Ovary (tissue), 9 donors: Measurements from ENCODE around the gene PRSS21. TPM values are rescaled to one million over a fixed set of nuclear protein-coding genes. Genes with fewer than 3 reads are reported as not detected.

ENCODE experiments used
- DNase-seq, 5 donors: peaks; one replicate each; pipeline ENCODE4 v3.0.0-alpha.2; 2019 to 2020
- H3K27ac ChIP-seq, 2 donors: fragments of 200-600 bp; one replicate each; pipeline versions ENCODE4 v1.5.1 to v1.8.0; 2019 to 2022
- H3K27me3 ChIP-seq: fragments of 200-600 bp; one replicate; pipeline ENCODE4 v1.8.0; 2022
- H3K36me3 ChIP-seq: fragments of 200-600 bp; sonication (generic); one replicate; pipeline ENCODE4 v1.5.1; 2019
- H3K4me1 ChIP-seq: one replicate; pipeline ENCODE4 v1.8.1; 2013; ENCODE audit warnings: mild to moderate bottlenecking, moderate library complexity; ENCODE audit not compliant: insufficient read depth
- H3K4me3 ChIP-seq: fragments of 200-600 bp; sonication (generic); one replicate; pipeline ENCODE4 v1.5.1; 2017
- H3K9me3 ChIP-seq, 2 donors: fragments of 200-600 bp in 1 of 2; sonication (generic) in 1 of 2; one replicate each; pipeline versions ENCODE4 v1.5.1 to v1.8.1; 2013 to 2019; ENCODE audit warnings: mild to moderate bottlenecking in 1 of 2, moderate library complexity in 1 of 2
- CTCF ChIP-seq, 3 donors: fragments of 450-650 bp in 2 of 3; fragments of 200-600 bp in 1 of 3; IDR thresholded peaks; one replicate each; pipeline versions ENCODE4 v1.5.1 to v1.8.0; 2016 to 2022; ENCODE audit warnings: antibody characterized with exemption in 3 of 3, mild to moderate bottlenecking in 1 of 3
- EP300 ChIP-seq: sonication (generic); formaldehyde crosslinking; IDR thresholded peaks from one replicate; pipeline ENCODE4 v1.6.1; 2017; ENCODE audit warnings: antibody characterized with exemption
- POLR2A ChIP-seq: fragments of 450-650 bp; IDR thresholded peaks from one replicate; pipeline ENCODE4 v1.6.1; 2017; ENCODE audit warnings: antibody characterized with exemption, mild to moderate bottlenecking, moderate library complexity
- WGBS, 3 donors: extraction: QIAGEN DNeasy Blood & Tissue Kit in 1 of 3; methylation state at CpG; one replicate each; pipeline versions ENCODE4 v1.1.5 to v1.1.7; 2013 to 2017; 5-methylcytosine and 5-hydroxymethylcytosine counted together
- intact Hi-C, 4 donors: fragments of 100-400 bp; cut with DNase I; formaldehyde crosslinking; loops; one replicate each; pipeline versions ENCODE4 v1.11.0 to v1.15.1; 2022 to 2023
- polyA plus RNA-seq, 2 donors: library from polyadenylated mRNA; stranded (reverse); fragments of 200-250 nt in 1 of 2; fragments of 350-450 nt in 1 of 2; fragmentation: Illumina TruSeq in 1 of 2; extraction: RNeasy Lipid Tissue Mini Kit (QIAGEN cat#74804) in 1 of 2; gene quantifications; one replicate each; pipeline ENCODE4 v1.2.3, GENCODE V29; 2013 to 2014
- total RNA-seq, 7 donors: library from RNA; depleted of rRNA in 2 of 7; stranded (reverse); fragments of >200 nt in 2 of 7; fragmentation: NEBNext Ultra II Directional in 3 of 7; extraction: Animal tissue kit (Norgen Biotek cat#: 25700) in 3 of 7; gene quantifications; one replicate each; pipeline versions ENCODE4 v1.1.0 to v1.2.4, GENCODE V29; 2016 to 2023
- donor health status: DM: no; HTN: no; CAD: no; lungs with moderate emphysema.
- donor health status: DM: no; HTN: no; CAD: no.
- donor health status: Bipolar disorder and iron deficiency.
- donor health status: DM: yes; HTN: yes; CAD: no.
- donor health status: DM: no; HTN: no; CAD: no.
- donor health status: DM: yes; HTN: yes; CAD: no.

PRSS21 gene
- total and polyA plus RNA-seq, 9 donors, result 0.53 to 9.3 (median 1.0) TPM; not detected in 4

- H3K9me3 ChIP-seq, result no peaks in the 10 kb centered on the region
- DNase-seq, result no peak
- H3K36me3 ChIP-seq, result no peaks in the 10 kb centered on the region
- WGBS, 3 donors, result 85 to 89% (median 86%) methylated on average over 10 of the region's 10 CpGs
- no peak overlapping the region for H3K4me3 ChIP-seq
- no peak overlapping the region for H3K27ac ChIP-seq
- TF ChIP-seq CTCF (IDR thresholded peaks at IDR 0.05) (no peak), EP300 (no peak), POLR2A (no peak)
- intact Hi-C loops, result no loop called here
- H3K4me1 ChIP-seq, result no peaks in the 10 kb centered on the region
- no peaks in the 10 kb centered on the region for H3K27me3 ChIP-seq
Observed at GRCh38 chr16:2792940-2793339, 24.1 kb upstream of the PRSS21 start.

- Histone ChIP-seq H3K27ac (no peak overlapping the region), H3K27me3 (no peaks in the 10 kb centered on the region), H3K4me3 (no peak overlapping the region), H3K36me3 (no peaks in the 10 kb centered on the region), H3K4me1 (no peaks in the 10 kb centered on the region), H3K9me3 (no peaks in the 10 kb centered on the region)
- no peak for TF ChIP-seq POLR2A
- no peak for TF ChIP-seq CTCF (IDR thresholded peaks at IDR 0.05)
- TF ChIP-seq EP300, result no peak
- peak in 1 of 5 donors; percentile 10 for DNase-seq
- 60 to 62% (median 60%) methylated on average over 7 of the region's 7 CpGs for WGBS, 3 donors
- intact Hi-C loops, result no loop called here
Observed at GRCh38 chr16:2795395-2796143, 21.5 kb upstream of the PRSS21 start.

- Histone ChIP-seq H3K27ac (no peak overlapping the region), H3K36me3 (no peaks in the 10 kb centered on the region), H3K27me3 (no peaks in the 10 kb centered on the region), H3K4me1 (no peaks in the 10 kb centered on the region), H3K9me3 (no peaks in the 10 kb centered on the region), H3K4me3 (no peak overlapping the region)
- DNase-seq, result peak in 1 of 5 donors; percentile 8
- intact Hi-C loops, result no loop called here
- WGBS, 3 donors, result 79 to 82% (median 80%) methylated on average over 17 to 39 of the region's 39 CpGs
- TF ChIP-seq EP300 (no peak), POLR2A (no peak), CTCF (IDR thresholded peaks at IDR 0.05) (no peak)
Observed at GRCh38 chr16:2798723-2799204, 18.3 kb upstream of the PRSS21 start.

GRCh38 chr16:2799205-2799858 is 17.7 kb upstream of the PRSS21 start:
- Histone ChIP-seq H3K27me3 (no peaks in the 10 kb centered on the region), H3K27ac (no peak overlapping the region), H3K9me3 (peaks cover 0 to 4% of the 10 kb centered on the region in 2 donors), H3K4me1 (no peaks in the 10 kb centered on the region), H3K36me3 (no peaks in the 10 kb centered on the region), H3K4me3 (no peak overlapping the region)
- TF ChIP-seq CTCF (IDR thresholded peaks at IDR 0.05) (no peak), EP300 (no peak), POLR2A (no peak)
- 82 to 85% (median 83%) methylated on average over 21 of the region's 21 CpGs for WGBS, 3 donors
- DNase-seq, result peak in 1 of 5 donors; percentile 5
- intact Hi-C loops, result no loop called here
